NK-92 (cell line): Measurements from ENCODE around the gene PGA3.
"Not testable (repeated sequence)": the region's sequence is repeated elsewhere in the genome, so short reads cannot be mapped to it uniquely, and the experiment has no call there.

Experiments
- DNase-seq: peaks from one replicate; lab custom pipeline; 2025; ENCODE audit not compliant: unreplicated experiment; lab: John Stamatoyannopoulos, UW

Gene PGA3

GRCh38 chr11:61204502-61205059, 1.3 kb downstream of the PGA3 start:
- DNase-seq: not testable (repeated sequence)

DNA sequence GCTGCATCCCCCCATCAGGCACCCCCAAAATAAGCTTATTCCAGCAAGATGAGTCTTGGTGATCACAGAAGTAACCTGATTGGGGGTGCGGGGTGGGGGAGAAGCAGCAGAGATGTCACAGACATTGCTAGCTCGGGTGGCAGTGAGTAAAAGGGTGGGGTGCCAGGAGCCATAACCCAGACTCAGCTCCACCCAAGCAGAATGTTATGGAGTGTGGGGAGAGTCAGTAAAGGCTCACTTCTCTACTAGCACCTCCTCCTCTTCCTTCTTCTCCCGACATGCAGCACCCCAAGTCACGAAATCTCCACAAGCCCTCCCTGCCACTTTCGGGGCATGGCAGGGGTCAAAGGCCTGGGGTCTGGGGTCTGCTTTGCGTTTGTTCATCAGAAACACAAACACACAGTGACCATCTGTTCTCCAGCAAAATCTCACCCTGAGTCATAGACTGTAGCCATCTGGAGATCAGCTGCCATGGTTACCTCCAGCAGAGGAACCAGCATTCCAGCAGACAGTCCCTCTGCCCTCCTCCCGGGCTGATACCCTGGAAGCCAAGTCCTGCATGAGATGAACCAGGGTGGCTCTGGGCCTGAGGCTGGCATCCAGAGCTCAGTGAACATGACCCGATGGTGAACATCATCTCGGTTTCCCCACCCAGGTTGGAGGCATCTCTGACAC, 4.5 kb downstream of the PGA3 start:
- not testable (repeated sequence) for DNase-seq

GRCh38 chr11:61210629-61211028, 7.3 kb downstream of the PGA3 start:
- DNase-seq: not testable (repeated sequence)

DNA sequence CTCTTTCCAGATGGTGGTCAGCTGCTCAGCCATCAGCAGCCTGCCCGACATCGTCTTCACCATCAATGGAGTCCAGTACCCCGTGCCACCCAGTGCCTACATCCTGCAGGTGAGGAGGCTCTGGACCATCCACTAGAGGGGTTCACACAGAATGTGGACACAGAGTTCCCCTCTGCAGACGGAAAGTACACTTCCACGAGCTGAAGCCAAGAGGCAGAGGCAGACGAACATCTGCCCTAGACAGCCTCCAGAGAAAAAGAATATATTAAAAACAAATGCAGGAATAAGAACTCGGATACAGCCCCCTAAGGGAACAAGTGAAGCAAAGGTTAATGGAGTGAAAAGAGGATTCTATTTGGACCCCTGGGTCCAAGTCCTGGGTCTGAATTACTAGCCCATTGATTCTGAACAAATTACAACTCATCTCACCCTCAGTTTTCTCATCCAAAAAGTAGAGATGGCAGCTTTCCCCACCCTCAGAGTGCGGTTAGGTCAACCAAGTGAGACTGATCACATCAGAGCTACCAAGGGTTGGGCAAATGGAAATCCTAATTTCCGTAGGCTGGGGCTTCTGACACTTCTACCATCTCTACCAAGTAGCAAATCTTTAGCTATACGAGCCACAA, 8.1 kb downstream of the PGA3 start:
- not testable (repeated sequence) for DNase-seq

DNA sequence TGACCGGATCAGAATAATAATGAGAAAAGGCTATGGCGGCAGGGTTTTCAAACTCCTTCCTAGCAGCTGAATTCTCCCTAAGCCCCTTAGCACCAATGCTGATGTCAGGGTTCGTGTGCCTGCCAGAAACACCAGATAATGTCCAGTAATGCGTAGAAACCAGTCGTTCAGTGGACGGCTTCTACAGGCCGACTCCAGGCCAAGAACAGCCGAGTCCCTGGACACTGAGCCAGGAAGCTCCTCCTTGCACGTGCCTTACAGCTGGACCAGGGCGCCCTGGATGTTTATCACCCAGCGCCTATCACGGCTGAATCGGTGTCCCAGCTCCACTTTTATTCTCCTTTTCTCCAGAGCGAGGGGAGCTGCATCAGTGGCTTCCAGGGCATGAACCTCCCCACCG, 8.9 kb downstream of the PGA3 start:
- not testable (repeated sequence) for DNase-seq

GRCh38 chr11:61213711-61214324, 10.5 kb downstream of the PGA3 start:
- not testable (repeated sequence) for DNase-seq

DNA sequence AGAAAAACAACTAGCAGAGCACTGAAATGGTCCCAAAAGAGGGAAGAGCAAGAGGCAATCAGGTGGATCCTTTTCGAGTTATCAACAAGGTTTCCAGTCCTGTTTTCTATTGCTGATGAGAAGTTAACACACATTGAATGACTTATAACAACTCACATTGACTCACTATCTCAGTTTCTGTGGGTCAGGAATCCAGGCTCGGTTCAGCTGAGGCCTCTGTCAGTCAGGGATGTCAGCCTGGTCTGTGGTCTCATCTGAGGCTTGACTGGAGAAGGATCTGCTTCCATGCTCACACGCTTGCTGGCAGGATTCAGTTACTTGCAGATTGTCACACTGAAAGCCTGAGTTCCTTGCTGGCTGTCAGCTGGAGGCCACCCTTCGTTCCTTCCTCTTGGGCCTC, 15.0 kb downstream of the PGA3 start:
- not testable (repeated sequence) for DNase-seq

DNA sequence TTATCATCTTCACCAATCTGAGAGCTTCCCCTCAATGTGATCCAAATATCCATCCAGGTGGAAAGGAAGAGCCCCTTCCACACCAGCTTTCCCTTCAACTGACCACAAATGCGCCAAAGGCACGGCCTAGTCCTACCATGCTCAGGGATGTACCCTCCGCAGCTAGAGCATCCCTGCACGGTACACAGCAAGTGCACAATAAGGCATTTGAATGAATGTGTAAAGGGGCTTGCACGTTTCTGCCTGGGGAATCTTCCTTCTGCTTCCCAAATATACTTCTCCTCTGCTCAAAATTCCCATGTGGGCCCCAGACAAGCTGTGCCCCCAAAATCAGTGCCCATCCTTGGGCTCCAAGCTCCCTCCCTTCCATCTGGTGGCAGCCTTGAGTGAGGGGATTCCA, 15.7 kb downstream of the PGA3 start:
- not testable (repeated sequence) for DNase-seq

DNA sequence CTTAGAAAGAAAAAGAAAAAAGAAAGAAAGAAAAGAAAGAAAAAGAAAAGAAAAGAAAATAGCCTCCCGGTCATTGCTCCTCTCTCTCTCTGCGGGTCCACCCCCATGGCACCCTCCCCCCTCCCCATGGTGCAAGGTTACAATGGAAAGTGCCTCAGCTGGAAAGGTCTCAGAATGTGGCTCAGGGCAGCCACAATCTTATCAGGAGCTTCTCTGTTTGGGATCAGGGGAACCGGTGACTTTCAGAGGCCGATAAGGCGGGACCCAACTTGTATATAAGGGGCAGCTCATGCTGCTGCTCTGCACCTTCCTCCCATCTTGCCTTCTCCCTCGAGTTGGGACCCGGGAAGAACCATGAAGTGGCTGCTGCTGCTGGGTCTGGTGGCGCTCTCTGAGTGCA, 18.7 kb downstream of the PGA3 start, which contains the start of gene PGA4:
Gene PGA4, plus strand, starts transcription at position 301 of the 400 bp plus-strand sequence. Its CDS starts 54 bp downstream, at position 355.
- not testable (repeated sequence) for DNase-seq

- DNase-seq: not testable (repeated sequence)
These were observed 19.4 kb downstream of the PGA3 start for GRCh38 chr11:61222692-61223091.

DNA sequence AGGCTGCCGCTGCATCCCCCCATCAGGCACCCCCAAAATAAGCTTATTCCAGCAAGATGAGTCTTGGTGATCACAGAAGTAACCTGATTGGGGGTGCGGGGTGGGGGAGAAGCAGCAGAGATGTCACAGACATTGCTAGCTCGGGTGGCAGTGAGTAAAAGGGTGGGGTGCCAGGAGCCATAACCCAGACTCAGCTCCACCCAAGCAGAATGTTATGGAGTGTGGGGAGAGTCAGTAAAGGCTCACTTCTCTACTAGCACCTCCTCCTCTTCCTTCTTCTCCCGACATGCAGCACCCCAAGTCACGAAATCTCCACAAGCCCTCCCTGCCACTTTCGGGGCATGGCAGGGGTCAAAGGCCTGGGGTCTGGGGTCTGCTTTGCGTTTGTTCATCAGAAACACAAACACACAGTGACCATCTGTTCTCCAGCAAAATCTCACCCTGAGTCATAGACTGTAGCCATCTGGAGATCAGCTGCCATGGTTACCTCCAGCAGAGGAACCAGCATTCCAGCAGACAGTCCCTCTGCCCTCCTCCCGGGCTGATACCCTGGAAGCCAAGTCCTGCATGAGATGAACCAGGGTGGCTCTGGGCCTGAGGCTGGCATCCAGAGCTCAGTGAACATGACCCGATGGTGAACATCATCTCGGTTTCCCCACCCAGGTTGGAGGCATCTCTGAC, 23.3 kb downstream of the PGA3 start:
- DNase-seq: not testable (repeated sequence)

- not testable (repeated sequence) for DNase-seq
These were observed 26.1 kb downstream of the PGA3 start for GRCh38 chr11:61229458-61229857.

GRCh38 chr11:61231033-61231432, 27.7 kb downstream of the PGA3 start:
- DNase-seq: not testable (repeated sequence)

GRCh38 chr11:61231585-61231984, 28.3 kb downstream of the PGA3 start:
- not testable (repeated sequence) for DNase-seq

GRCh38 chr11:61232548-61233145, 29.3 kb downstream of the PGA3 start:
- DNase-seq: not testable (repeated sequence)

GRCh38 chr11:61237130-61237529, 33.8 kb downstream of the PGA3 start:
- DNase-seq: not testable (repeated sequence)

DNA sequence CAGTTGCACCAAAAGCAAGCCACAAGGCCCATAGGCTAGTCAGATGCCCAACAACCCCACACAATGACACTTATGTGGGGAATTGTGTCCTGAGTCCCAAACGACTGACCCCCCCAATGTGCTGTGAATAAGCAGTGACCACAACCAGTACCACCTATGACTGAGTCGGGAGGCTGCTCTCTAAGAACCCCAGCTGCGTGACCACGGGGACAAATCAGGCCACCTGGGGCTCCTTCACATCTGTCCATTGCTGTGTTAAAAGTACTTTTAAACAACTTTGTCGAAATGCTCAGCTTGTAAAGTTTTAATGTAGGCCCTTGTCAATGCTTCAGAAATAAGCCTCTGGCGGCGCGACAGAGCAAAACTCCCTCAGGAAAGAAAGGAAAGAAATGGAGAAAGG, 37.0 kb downstream of the PGA3 start:
- DNase-seq: not testable (repeated sequence)

DNA sequence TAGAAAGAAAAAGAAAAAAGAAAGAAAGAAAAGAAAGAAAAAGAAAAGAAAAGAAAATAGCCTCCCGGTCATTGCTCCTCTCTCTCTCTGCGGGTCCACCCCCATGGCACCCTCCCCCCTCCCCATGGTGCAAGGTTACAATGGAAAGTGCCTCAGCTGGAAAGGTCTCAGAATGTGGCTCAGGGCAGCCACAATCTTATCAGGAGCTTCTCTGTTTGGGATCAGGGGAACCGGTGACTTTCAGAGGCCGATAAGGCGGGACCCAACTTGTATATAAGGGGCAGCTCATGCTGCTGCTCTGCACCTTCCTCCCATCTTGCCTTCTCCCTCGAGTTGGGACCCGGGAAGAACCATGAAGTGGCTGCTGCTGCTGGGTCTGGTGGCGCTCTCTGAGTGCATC, 37.6 kb downstream of the PGA3 start, which contains the start of gene PGA5:
Gene PGA5, plus strand, starts transcription at position 301 of the 400 bp plus-strand sequence. Its CDS starts 52 bp downstream, at position 353.
- DNase-seq: not testable (repeated sequence)

- DNase-seq: not testable (repeated sequence)
These were observed 38.2 kb downstream of the PGA3 start for GRCh38 chr11:61241526-61241925.

DNA sequence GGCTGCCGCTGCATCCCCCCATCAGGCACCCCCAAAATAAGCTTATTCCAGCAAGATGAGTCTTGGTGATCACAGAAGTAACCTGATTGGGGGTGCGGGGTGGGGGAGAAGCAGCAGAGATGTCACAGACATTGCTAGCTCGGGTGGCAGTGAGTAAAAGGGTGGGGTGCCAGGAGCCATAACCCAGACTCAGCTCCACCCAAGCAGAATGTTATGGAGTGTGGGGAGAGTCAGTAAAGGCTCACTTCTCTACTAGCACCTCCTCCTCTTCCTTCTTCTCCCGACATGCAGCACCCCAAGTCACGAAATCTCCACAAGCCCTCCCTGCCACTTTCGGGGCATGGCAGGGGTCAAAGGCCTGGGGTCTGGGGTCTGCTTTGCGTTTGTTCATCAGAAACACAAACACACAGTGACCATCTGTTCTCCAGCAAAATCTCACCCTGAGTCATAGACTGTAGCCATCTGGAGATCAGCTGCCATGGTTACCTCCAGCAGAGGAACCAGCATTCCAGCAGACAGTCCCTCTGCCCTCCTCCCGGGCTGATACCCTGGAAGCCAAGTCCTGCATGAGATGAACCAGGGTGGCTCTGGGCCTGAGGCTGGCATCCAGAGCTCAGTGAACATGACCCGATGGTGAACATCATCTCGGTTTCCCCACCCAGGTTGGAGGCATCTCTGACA, 42.1 kb downstream of the PGA3 start:
- not testable (repeated sequence) for DNase-seq
